HG02798 (cell line): Measurements from ENCODE around the gene ZBTB47.

ENCODE experiments used
- ATAC-seq: cut with Tn5 transposase; IDR thresholded peaks from one replicate; pipeline ENCODE4 v1.9.1; 2021; ENCODE audit warnings: mild to moderate bottlenecking; ENCODE audit not compliant: unreplicated experiment, poor library complexity

The ZBTB47 gene

GRCh38 chr3:42696356-42697288 is 43.1 kb downstream of the ZBTB47 start:
- ATAC-seq: no peak

DNA sequence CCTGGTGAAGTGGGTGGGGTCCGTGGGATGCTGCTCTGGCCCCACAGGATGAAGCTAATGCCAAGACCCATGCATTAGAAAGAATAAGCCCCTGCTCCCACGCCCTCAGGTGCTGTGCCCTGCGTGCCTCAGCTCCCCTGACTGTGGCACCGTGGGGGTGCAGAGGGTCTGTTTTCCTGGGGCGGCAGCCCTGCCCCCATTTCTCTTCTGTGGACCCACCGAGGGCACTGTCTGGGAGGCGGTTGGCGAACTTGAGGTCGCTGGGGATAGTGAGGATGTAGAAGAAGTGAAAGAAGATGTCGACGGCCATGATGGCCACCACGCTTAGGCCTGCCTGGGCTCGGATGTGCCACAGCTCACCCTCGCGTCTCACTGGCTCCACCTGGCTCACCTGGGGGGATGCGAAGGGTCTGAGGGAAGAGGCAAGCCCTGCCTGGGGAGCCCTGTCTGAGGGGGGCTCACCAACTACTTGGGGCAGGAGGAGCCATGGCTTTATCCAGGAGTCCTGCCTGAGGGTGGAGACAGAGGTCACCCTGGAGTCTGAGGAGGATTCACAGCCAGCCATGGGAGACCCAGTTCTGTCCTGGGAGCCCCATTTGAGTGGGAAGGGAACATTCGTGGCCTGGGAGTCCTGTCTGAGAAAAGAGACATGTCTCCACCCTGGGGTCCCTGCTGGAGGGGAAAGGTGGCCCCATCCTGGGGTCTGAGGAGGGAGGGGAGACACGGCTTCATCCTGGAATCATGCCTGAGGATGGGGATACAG is 44.0 kb downstream of the ZBTB47 start:
- ATAC-seq: no peak

GRCh38 chr3:42698216-42698910 is 44.9 kb downstream of the ZBTB47 start:
- no peak for ATAC-seq

DNA sequence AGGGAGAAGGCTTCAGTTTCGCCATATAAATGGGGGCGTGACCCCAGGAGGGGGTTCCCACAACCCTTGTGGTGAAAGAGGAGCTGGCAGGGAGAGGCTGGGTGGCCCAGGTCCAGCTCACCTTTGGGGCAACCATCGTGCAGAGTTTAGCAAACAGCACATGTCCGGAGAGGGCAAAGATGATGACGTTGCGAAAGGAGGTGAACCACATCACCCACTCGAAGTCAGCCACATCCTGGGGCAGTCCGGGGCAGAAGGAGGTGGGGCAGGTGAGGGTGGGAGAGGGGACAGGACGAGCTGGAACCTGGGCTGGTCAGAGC is 45.4 kb downstream of the ZBTB47 start:
- no peak for ATAC-seq

DNA sequence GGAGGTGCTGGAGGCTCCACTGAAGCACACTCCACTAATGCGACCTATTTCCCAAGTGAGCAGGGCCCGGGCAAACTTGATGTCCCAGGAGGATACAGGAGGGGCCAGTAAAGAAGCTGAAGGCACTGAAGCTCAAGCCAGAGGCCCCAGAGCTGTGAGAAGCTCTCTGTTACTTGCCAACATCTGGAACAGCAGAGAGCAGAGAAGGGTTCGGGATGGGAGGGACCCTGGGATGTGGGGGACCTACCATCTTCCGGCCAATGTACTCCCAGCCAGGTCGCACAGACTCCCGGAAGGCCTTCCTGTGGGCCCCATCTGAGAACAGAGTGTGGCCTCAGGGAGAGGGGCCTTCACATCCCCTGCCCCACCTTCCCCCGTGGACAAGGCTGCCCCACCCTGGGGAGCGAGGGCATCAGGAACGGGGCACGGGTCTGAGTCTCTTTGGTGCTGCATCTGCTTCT is 46.0 kb downstream of the ZBTB47 start:
- ATAC-seq: no peak

GRCh38 chr3:42700366-42701288 is 47.1 kb downstream of the ZBTB47 start:
- ATAC-seq: no peak

DNA sequence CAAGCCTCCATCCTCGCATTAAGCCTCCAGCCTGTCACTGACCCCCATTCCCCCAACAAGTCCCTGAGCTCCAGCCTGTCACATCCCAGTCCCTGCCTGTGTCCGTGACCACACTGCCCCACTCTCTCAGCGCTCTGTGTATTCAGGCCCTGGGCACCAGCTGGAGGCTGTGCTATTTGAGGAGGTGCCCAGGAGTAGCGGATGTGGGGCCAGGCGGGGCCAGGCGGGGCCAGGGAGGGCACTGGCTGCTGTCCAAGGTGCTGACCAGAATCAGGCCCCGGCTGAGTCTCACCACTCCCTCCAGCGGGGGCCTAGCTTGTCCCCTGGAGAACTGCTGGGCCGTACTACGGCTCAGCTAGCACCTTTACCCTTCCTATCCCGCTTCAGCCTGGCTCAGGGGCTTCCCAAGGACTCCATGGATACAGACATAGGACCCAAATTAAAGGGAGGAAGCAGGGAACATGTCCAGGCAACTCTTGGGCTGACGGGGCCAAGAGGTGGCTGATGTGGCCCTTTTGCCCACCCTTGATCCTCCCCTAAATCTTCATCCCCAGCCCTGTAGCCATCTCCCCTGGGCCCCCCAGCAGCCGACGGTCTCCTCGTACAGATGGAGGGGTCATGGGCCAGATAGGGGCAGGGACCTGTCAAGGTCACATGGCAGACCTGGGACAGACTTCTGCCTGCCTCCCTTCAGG is 48.0 kb downstream of the ZBTB47 start:
- ATAC-seq: no peak

GRCh38 chr3:42702066-42702951 is 48.8 kb downstream of the ZBTB47 start, which contains the start of gene HHATL:
Gene HHATL (minus strand): TSS chr3:42702798. CDS start chr3:42700826, 1,972 bp downstream.
- ATAC-seq: no peak

GRCh38 chr3:42702982-42703694 is 49.6 kb downstream of the ZBTB47 start:
- no peak for ATAC-seq

GRCh38 chr3:42703695-42704025 is 50.2 kb downstream of the ZBTB47 start:
- no peak for ATAC-seq

DNA sequence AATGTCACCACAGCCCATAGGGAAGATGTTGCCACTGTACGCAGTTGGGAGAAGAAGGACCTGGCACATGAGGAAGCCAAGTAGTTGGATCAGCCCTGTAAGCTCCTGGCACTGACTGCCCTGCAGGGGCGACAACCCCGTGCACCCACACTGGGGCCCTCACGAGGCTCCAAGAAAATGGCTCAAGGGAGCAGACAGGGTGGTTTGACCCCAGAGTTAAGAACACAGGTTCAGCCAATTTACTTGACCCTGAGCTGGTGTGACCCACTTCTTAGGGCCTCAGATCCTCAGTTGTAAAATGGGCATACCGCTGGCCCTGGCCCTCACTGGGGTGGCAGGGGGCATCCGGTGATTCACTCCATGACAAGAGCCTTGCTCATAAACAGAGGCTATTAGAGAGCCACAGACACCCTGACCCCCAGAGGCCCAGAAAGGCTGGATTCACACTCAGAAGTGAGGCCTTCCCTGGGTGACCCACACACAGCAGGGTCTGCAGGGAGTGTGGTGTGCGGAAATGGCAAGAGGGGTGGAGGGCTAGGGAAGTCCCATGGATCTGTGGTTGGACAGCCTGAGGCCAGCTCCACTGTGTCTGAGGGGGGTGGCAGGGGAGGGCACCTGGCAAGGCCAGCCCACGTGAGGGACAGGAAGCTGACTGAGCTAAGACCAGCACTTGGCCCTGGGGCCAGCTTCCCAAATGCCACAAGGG is 50.8 kb downstream of the ZBTB47 start:
- ATAC-seq: no peak

DNA sequence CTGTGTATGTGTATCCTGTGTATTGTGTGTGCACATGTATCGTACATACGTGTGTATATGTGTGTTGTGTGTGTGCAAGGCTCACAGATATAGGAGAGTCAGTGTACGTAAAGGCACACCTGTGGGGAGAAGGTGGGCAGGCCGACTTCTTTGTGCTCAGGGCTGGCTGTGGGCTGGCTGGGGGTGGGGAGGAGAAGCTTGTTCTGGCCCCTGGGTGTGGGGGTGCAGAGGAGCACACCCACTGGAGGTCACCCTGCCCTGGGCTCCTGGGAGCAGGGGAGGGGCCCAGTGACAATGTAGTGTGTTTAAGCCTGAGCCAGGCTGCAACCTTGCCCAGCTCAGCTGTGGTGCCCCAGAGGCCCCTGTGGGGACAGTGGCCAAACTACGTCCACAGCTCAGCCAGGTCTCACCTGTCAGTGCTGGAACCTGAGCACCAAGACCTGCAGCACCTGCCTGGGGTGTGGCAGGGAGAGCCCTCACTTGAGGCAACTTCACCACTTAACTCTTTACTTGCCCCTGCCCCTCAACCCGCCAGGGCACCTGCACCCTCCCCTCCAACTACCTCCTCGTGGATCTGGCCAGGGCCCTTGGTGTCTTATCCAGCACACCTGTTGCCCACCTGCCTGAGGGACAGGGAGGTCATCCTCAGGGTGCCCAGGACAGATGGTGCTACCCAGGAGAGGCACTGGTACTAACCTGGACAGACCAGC is 51.7 kb downstream of the ZBTB47 start:
- no peak for ATAC-seq

DNA sequence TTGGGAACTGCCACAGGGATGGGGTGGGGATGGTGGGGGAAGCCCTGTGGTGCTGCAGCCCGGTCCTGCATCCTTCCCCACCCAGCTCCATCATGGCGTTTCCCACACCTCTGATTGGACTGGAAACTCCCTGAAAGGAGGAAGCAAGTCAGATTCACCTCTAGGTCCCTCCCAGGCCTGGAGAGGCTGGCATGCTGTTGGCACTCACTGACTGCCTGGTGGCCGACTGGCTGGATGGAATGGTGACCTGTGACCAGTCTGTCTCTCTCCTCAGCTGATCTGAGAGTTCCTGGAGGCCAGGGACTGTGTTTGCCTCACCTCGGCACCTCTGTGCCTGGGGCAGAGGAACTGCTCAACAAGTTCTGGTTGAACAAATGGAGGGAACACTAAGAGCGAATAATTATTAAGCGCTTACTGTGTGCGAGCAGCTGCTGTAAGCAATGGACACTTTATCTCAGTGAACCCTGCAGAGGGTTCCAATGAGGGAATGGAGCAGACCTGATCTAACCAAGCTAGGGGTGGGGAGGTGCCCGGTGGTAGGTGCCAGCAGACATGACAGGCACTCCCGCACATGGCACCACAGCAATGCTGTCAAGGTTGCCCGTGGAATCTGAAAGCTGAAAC is 52.6 kb downstream of the ZBTB47 start:
- ATAC-seq: no peak

DNA sequence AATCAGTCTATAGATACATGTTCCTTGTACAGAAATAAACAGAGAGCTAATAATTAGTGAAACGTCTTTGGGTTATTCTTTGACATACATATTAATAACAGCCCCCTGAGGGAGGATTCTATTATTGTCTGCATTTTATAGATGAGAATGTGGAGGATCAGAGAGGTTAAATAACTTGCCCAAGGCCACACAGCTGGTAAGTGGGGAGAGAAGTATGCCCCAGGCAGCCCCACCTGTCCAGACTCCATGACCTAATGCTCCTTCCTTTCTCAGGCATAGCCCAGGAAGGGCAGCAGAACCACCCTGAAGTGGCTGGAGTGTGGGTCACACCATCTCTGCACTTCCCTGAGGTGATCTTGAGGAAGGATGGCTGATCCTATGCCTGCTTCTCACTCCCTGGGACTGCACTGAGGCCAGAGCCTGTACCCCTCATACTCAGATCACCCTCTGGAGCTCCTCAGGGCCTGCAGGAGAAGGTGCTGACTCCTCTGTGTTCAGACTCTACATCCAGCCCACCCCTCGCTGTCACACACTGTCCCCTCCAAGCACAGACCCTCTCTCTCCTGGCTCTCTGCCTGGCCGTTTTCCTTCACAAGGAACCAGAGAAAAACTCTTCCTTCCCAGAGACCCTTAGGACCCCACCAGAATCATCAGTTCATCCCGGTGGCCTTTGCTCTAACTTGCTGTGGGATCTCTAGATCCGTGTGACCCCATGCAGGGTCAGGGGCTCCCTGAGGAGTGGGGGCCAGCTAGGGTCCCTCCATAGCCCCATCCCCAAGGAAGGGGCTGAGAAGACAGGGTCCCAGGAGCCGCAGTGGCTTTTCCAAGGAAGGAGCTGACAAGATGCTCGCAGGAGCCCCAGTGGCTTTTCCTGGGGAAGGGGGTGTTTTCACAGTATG is 53.5 kb downstream of the ZBTB47 start:
- ATAC-seq: no peak
